ENCODE results near the gene SLC11A2.

DNA sequence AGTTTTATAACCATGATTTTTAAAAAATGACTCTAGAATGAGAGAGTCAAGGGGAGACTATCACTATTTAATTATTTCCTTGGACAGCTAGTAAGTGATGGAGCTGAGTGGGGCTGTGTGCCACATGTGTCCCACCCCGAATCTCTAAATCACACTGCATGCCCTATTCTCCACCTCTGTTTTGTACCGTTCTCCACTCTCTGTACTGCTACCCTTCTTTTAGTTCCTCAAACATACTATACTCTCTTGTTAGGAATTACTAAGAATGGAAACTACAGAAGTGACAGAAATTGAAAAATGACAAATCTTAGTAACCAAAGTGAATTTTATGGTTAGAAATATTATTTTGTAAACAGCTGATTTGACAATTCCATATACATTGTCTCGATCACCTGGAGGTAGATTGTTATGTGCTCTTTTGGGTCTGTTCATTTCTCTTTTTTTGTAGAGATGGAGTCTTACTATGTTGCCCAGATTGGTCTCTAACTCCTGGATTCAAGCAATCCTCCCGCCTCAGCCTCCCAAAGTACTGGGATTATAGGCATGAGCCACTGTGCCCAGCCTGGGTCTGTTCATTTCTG, 35.9 kb downstream of the SLC11A2 start:
- TF ChIP-seq, protein P1, sequence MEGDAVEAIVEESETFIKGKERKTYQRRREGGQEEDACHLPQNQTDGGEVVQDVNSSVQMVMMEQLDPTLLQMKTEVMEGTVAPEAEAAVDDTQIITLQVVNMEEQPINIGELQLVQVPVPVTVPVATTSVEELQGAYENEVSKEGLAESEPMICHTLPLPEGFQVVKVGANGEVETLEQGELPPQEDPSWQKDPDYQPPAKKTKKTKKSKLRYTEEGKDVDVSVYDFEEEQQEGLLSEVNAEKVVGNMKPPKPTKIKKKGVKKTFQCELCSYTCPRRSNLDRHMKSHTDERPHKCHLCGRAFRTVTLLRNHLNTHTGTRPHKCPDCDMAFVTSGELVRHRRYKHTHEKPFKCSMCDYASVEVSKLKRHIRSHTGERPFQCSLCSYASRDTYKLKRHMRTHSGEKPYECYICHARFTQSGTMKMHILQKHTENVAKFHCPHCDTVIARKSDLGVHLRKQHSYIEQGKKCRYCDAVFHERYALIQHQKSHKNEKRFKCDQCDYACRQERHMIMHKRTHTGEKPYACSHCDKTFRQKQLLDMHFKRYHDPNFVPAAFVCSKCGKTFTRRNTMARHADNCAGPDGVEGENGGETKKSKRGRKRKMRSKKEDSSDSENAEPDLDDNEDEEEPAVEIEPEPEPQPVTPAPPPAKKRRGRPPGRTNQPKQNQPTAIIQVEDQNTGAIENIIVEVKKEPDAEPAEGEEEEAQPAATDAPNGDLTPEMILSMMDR (conservative IDR thresholded peaks at IDR 0.05; ENCODE audit: low read depth in 2 of 2): no peak
- no peak for TF ChIP-seq STAT1 (IDR thresholded peaks at IDR 0.05; ENCODE audit: unreplicated experiment)
- TF ChIP-seq EZH2 (IDR thresholded peaks at IDR 0.05; ENCODE audit: low read depth, unreplicated experiment): no peak
- TF ChIP-seq, protein P2, sequence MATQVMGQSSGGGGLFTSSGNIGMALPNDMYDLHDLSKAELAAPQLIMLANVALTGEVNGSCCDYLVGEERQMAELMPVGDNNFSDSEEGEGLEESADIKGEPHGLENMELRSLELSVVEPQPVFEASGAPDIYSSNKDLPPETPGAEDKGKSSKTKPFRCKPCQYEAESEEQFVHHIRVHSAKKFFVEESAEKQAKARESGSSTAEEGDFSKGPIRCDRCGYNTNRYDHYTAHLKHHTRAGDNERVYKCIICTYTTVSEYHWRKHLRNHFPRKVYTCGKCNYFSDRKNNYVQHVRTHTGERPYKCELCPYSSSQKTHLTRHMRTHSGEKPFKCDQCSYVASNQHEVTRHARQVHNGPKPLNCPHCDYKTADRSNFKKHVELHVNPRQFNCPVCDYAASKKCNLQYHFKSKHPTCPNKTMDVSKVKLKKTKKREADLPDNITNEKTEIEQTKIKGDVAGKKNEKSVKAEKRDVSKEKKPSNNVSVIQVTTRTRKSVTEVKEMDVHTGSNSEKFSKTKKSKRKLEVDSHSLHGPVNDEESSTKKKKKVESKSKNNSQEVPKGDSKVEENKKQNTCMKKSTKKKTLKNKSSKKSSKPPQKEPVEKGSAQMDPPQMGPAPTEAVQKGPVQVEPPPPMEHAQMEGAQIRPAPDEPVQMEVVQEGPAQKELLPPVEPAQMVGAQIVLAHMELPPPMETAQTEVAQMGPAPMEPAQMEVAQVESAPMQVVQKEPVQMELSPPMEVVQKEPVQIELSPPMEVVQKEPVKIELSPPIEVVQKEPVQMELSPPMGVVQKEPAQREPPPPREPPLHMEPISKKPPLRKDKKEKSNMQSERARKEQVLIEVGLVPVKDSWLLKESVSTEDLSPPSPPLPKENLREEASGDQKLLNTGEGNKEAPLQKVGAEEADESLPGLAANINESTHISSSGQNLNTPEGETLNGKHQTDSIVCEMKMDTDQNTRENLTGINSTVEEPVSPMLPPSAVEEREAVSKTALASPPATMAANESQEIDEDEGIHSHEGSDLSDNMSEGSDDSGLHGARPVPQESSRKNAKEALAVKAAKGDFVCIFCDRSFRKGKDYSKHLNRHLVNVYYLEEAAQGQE (IDR thresholded peaks at IDR 0.05; ENCODE audit: unreplicated experiment): no peak
- no peak for TF ChIP-seq POLR2AphosphoS5 (IDR thresholded peaks at IDR 0.05; ENCODE audit: low read depth)
- no peak for TF ChIP-seq ZNF114 (CRISPR knock-in tag; IDR thresholded peaks at IDR 0.05)
- TF ChIP-seq, protein P3, sequence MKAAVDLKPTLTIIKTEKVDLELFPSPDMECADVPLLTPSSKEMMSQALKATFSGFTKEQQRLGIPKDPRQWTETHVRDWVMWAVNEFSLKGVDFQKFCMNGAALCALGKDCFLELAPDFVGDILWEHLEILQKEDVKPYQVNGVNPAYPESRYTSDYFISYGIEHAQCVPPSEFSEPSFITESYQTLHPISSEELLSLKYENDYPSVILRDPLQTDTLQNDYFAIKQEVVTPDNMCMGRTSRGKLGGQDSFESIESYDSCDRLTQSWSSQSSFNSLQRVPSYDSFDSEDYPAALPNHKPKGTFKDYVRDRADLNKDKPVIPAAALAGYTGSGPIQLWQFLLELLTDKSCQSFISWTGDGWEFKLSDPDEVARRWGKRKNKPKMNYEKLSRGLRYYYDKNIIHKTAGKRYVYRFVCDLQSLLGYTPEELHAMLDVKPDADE (IDR thresholded peaks at IDR 0.05): no peak
- no peak for TF ChIP-seq EZH2phosphoT487 (IDR thresholded peaks at IDR 0.05; ENCODE audit: unreplicated experiment)
- no peak for TF ChIP-seq CREB1 (CRISPR knock-in tag; IDR thresholded peaks at IDR 0.05; ENCODE audit: low read depth)
- no peak for TF ChIP-seq ZNF331 (CRISPR knock-in tag; IDR thresholded peaks at IDR 0.05; ENCODE audit: low read depth)
- no peak for TF ChIP-seq NANOG (IDR thresholded peaks at IDR 0.05; ENCODE audit: borderline replicate concordance)
- TF ChIP-seq JUNB (IDR thresholded peaks at IDR 0.05; ENCODE audit: unreplicated experiment): no peak

All from GM23338 (cell line).